Measurements from ENCODE around the gene SGTA.
"Not testable (repeated sequence)": the region's sequence is repeated elsewhere in the genome, so short reads cannot be mapped to it uniquely, and the experiment has no call there.

The SGTA gene

GRCh38 chr19:2782936-2783780, at the start of gene SGTA:
SGTA (minus strand) TSS chr19:2783273; CDS start chr19:2769068, 14,205 bp downstream.
- peak; percentile 98 for DNase-seq

- no peak for DNase-seq
Observed at GRCh38 chr19:2827840-2828489, 44.9 kb upstream of the SGTA start.

- DNase-seq = no peak
Observed at GRCh38 chr19:2827022-2827421, 43.9 kb upstream of the SGTA start.

GRCh38 chr19:2824129-2824528, 41.1 kb upstream of the SGTA start:
- no peak for DNase-seq

- DNase-seq = no peak
Observed at GRCh38 chr19:2823646-2824045, 40.6 kb upstream of the SGTA start.

GRCh38 chr19:2822846-2823245, 39.8 kb upstream of the SGTA start:
- no peak for DNase-seq

GRCh38 chr19:2820112-2820702, 37.1 kb upstream of the SGTA start:
- no peak for DNase-seq

- peak; percentile 99 for DNase-seq
Observed at GRCh38 chr19:2819540-2820111, 36.6 kb upstream of the SGTA start, which contains the start of gene ZNF554. ZNF554 (plus strand) TSS chr19:2819868; CDS start chr19:2820072, 204 bp downstream.

- DNase-seq = not testable (repeated sequence)
Observed at GRCh38 chr19:2817237-2817829, 34.3 kb upstream of the SGTA start.

GRCh38 chr19:2816641-2817040, 33.6 kb upstream of the SGTA start:
- no peak for DNase-seq

GRCh38 chr19:2815923-2816322, 32.9 kb upstream of the SGTA start:
- DNase-seq = no peak

GRCh38 chr19:2815191-2815614, 32.1 kb upstream of the SGTA start:
- no peak for DNase-seq

GRCh38 chr19:2814426-2814825, 31.4 kb upstream of the SGTA start:
- DNase-seq = no peak

- DNase-seq = no peak
Observed at GRCh38 chr19:2813235-2814160, 30.4 kb upstream of the SGTA start.

- DNase-seq = no peak
Observed at GRCh38 chr19:2812414-2813234, 29.6 kb upstream of the SGTA start.

- DNase-seq = no peak
Observed at GRCh38 chr19:2811735-2812413, 28.8 kb upstream of the SGTA start.

- DNase-seq = no peak
Observed at GRCh38 chr19:2811221-2811722, 28.2 kb upstream of the SGTA start.

- DNase-seq = no peak
Observed at GRCh38 chr19:2810141-2811091, 27.3 kb upstream of the SGTA start.
